Choroid plexus epithelial cell (primary cell): ENCODE data around the gene PGBD5.

Experiments
- DNase-seq: peaks from one replicate; pipeline ENCODE4 v3.0.0-alpha.2; 2010; ENCODE audit warnings: low read depth
- H3K4me3 ChIP-seq: 2 replicates; pipeline ENCODE4 v1.5.1; 2011; ENCODE audit warnings: low read depth, mild to moderate bottlenecking, control low read depth, low read length, moderate library complexity
- TF ChIP-seq, protein P1 (sequence below): conservative IDR thresholded peaks from 2 replicates; pipeline ENCODE4 v1.5.1; 2011; ENCODE audit warnings: low read depth, mild to moderate bottlenecking, control low read depth, inconsistent platforms, low read length, moderate library complexity

The PGBD5 gene

DNA sequence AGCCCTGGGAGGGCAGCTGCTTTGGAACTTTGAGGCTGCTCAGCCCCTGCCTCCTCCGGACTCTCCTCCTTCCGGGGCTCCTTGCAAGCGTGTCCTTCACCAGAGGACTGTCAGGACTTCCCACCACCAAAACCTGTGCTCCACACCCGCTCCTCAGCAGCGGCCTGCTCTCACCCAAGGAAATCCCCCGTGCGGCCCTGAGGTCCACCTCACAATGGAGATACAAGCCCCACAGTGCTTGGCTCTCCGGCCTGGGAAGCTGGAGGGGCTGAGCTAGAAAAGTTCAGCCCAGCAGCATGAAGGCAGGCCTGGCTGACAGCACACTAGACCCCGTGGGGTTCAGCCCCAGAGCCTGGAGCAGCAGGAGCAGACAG is 33.6 kb downstream of the PGBD5 start:
- TF ChIP-seq, protein P1, sequence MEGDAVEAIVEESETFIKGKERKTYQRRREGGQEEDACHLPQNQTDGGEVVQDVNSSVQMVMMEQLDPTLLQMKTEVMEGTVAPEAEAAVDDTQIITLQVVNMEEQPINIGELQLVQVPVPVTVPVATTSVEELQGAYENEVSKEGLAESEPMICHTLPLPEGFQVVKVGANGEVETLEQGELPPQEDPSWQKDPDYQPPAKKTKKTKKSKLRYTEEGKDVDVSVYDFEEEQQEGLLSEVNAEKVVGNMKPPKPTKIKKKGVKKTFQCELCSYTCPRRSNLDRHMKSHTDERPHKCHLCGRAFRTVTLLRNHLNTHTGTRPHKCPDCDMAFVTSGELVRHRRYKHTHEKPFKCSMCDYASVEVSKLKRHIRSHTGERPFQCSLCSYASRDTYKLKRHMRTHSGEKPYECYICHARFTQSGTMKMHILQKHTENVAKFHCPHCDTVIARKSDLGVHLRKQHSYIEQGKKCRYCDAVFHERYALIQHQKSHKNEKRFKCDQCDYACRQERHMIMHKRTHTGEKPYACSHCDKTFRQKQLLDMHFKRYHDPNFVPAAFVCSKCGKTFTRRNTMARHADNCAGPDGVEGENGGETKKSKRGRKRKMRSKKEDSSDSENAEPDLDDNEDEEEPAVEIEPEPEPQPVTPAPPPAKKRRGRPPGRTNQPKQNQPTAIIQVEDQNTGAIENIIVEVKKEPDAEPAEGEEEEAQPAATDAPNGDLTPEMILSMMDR = no peak
- DNase-seq = no peak
- no peak overlapping the region for H3K4me3 ChIP-seq

DNA sequence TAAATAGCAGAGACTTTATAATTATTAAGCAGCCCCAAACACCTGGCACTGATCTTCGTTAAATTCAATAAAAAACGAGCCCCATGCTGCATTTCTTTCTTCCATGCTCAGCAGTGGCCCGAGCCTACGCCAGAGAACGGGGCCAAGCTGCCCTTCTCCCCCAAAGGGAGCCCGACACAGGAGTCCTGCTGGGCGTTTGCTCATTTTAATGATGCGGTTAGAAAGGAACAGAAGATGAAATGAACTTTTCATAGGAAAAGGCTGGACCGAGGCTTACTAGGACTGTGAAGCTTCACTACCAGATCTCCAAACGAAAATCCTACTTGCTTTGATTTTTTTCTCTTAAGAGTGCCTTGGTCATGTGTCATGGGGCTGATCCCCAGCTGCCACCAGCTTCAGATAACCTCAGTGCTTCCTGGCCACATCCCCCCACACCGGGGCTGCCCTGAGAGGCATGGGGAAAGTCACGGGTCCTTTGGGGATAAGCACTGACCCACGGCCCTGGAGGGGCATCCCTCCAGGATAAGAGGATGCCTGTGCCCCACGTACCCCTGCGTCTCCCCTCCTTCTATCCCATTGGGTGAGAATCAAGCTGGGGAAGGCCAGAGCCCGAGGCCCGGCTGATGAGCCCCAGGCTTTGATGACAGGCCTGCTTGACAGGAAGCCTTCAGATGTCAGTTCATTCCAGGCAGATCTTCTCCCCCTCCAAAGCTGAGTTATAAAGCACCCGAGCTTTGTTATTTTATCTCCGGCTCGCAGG is 34.2 kb downstream of the PGBD5 start:
- TF ChIP-seq, protein P1 = no peak
- DNase-seq = no peak
- H3K4me3 ChIP-seq = no peak overlapping the region

DNA sequence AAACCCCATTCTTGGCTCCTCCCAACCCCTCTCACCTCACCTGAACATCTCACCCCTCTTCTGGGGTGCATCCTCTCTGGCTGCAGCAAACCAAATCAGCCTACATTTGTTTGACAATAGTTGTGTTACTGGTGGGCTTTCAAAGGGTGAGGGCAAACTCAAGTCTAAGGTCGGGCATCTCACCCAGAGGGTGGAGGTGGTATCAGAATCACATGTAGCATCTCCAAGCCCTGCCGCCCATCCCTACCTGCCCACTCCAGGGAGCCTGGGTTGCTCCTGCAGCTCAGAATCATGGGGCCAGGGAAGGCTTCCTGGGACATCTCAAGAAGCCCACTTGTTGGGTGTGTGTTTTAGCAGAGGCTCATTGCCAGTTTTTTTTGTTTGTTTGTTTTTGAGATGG is 35.8 kb downstream of the PGBD5 start:
- no peak overlapping the region for H3K4me3 ChIP-seq
- no peak for DNase-seq
- TF ChIP-seq, protein P1 = no peak

DNA sequence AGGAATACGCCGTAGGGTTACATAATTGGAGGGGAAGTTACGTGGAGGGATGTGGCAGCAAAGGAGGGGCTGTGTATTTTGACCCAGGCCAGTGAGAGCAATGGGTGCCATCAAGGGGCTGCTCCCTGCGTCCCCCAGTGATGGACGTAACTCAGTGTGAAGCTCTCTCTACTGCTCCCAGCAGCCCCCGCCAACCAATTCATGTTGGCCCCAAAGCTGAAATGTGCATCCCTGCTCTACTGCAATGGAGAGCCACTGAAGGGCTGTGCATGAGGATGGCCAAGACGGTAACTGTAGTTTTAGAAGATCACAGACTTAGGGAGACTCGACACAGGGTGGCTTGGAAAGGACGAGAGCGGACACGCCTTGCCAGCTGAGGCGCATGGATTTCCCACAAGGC is 38.3 kb downstream of the PGBD5 start:
- DNase-seq = no peak
- no peak overlapping the region for H3K4me3 ChIP-seq
- TF ChIP-seq, protein P1 = no peak

DNA sequence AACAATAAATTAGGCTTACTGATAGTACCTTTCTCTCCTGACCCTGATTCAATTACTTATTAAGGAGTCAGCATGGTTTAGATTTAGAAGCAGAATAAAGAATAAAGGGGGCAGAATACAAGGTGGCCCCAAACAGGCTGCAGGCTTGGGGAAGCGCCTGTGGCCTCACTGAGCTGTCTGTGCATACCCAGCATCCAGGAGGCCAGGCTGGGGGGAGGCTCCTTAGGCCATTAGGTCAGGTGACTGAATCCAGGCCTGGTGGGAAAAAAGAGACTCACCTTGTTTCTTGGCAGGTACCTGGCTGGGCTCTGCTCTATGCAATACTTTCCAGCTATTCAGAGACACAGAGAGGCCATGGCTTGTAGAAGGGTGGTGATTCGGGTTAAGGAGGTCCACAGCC is 38.8 kb downstream of the PGBD5 start:
- TF ChIP-seq, protein P1 = no peak
- no peak overlapping the region for H3K4me3 ChIP-seq
- DNase-seq = no peak

DNA sequence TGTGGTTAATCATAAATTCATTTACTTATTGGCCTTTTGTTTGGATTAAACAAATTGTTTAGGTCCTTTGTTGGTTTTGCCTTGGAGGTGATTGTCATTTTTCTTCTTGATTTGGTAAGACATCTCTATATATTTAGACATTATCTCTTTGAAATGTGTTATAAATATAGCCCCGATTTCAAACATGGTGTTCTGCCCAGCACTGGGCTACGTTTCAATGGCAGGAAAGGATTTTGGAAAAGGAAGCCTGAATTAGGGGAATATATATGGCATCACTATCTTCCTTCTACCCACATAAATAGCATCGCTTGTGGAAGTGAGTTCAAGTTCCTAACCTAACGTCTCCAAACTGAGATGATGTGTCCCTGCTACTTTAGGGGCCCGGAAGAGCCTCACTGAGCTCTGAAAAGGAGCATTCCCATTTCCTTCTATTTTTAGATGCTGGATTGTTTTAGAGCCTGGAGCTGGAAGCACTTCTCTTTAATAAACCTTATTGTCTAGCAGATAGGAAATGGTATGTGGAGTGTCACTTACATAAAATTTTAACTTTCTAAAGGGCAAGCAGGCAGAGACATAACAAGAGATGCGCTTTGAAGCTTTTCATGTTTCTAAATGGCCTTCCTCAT is 39.4 kb downstream of the PGBD5 start:
- no peak overlapping the region for H3K4me3 ChIP-seq
- DNase-seq = no peak
- TF ChIP-seq, protein P1 = no peak

DNA sequence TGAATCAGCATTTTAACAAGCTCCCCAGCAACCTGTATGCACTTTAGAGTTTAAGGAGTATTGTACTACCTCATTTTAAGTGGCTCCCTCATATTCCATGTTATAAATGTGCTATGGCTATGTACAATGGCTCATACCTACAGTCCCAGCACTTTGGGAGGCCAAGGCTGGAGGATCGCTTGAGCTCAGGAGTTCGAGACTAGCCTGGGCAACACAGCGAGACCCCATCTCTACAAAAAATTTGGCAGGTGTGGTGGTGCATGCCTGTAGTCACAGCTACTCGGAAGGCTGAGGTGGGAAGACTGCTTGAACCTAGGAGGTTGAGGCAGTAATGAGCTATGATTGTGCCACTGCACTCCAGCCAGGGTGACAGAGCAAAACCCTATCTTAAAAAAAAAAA is 40.2 kb downstream of the PGBD5 start:
- TF ChIP-seq, protein P1 = no peak
- no peak for DNase-seq
- no peak overlapping the region for H3K4me3 ChIP-seq
